GM12872 (cell line): Measurements from ENCODE around the gene PIGB.

ENCODE experiments used
- CTCF ChIP-seq: IDR thresholded peaks from 3 replicates; pipeline ENCODE4 v1.5.1; 2011; ENCODE audit warnings: low read depth, mild to moderate bottlenecking, low read length, moderate library complexity; ENCODE audit not compliant: insufficient read depth

PIGB gene

DNA sequence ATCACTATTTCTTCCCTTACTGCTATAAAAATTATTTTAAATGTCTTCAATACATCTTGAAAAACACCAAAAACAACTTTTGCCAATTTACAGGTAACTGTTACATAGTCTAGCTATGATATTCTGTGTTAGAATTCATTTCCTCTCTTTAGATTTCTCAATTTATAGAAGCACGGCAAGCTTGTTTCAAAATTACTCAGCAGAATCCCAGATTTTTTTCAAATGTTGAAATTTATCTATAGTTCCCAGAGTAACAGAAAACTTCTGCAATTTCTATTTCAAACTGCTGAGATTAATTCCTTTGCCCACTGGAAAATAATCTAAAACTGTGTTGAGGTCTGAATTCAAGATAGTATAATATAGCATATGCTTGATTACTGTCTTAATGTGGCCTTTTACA is 48.0 kb downstream of the PIGB start:
- TF ChIP-seq CTCF: no peak

DNA sequence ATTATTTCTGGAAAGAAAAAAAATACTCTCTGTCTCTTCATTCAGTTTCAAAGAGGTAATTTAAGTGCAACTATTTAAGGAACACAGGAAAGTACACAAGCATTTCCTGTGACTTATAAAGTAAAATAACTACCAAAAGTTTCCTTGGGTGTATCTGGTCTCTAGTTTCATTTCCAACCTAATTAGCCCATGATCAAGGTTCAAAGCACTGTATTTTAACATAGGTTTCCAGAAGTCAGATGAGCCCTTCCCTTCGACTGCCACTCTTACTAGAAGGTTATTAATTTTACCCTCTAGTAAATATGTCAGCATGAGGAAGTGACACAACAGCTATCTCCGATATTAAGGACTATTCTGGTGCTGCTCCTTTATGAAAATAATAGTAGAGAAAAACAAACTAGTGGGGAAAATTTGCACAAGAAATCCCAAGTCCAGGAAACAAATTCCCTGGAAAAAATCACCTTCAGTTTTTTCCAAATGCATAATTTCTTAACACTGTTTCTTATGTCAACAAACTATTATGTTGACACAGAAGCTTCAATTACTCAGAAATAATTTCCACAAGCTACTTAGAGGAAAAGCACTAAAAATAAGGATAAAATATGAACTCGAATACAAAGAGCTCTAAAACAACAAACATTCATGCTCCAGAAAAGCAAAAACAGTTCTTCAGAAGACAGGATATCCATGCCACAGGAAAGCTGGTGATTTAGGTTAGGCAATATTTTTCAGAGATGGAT is 53.8 kb downstream of the PIGB start:
- no peak for TF ChIP-seq CTCF

DNA sequence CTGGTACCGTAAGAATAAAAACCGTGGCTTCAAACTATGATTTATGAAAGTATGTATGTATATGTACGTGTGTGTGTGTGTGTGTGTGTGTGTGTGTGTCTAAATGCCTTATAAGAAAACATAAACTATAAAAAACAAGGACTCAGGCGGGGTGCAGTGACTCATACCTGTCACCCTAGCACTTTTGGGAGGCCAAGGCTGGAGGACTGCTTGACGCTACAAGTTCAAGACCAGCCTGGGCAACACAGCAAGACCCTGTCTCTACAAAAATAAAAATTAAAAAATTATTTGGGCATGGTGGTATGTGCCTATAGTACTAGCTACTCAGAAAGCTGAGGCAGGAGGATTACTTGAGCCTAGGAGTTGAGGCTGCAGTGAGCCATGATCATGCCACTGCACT is 60.1 kb downstream of the PIGB start:
- no peak for TF ChIP-seq CTCF

DNA sequence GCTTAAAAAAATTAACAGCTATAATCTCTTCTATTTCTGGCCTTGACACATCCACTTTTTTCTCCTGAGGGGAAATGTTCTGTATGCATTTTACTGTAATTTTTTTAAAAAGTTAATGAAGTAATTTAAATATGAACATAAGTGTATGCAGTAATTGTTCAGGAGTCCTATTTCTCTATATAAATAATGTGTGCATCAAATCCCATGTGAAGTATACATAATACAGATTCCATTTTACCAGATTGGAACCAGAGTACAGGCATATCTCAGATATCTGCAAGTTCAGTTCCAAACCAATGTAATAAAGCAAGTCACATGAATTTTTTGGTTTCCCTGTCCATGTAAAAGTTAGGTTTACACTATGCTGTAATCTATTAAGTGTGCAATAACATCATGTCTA is 62.6 kb downstream of the PIGB start:
- no peak for TF ChIP-seq CTCF

GRCh38 chr15:55383687-55384086 is 64.7 kb downstream of the PIGB start:
- no peak for TF ChIP-seq CTCF

DNA sequence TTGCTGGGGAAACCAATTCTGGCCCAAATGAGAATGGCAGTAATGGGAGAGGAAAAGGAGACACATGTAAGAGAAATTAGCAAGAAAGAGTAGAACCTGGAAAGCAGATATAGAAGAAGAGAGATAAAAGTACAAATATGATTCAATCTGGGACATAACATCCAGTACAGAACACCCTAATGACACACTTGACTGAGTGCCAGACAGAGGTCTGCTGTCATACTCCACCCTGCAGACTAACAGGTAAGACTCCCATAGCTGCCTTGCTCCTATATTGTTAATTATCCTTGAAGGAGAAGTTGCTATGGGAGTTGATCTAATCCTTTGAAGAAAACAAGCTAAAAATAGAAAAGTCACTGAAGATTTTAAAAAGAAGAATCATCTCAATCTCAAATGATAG is 68.0 kb downstream of the PIGB start:
- no peak for TF ChIP-seq CTCF

DNA sequence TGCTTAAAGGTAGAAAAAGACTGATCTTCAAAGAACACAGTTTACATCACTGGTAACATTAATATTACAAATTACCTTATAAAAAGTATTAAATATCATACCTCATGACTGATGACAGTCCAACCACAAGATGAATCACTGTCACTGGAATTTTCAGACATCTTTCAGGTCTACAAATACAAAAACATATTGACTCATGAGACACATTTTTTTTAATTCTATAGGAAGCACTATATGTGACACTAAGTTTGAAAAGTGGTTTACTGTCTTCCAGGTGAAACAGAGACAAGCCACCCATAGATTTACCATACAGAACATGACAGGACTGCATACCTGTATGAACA is 70.2 kb downstream of the PIGB start:
- TF ChIP-seq CTCF: no peak
